ENCODE measurements around the gene COMT.

The COMT gene

DNA sequence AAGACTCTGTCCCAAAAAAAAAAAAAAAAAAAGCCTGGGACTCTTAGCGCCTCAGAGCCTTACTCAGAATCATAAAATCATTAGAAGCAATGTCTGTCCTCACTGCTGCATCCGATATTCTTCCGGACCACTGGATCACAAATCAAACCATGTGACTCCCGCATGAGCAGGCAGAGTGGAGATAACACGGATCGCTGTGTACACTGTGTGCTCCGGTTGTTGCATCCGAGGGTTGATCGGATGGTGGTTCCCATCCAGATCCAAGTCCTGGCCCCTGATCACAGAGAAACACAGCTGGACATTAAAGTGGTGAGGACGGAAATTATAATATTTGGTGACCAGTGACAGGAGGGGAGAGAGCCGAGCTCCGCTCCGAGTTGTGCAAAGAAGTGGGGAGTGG, 9.8 kb downstream of the COMT start:
- DNase-seq (ENCODE audit: insufficient read length, low spot score) (no peak), FAIRE-seq (no peak)

DNA sequence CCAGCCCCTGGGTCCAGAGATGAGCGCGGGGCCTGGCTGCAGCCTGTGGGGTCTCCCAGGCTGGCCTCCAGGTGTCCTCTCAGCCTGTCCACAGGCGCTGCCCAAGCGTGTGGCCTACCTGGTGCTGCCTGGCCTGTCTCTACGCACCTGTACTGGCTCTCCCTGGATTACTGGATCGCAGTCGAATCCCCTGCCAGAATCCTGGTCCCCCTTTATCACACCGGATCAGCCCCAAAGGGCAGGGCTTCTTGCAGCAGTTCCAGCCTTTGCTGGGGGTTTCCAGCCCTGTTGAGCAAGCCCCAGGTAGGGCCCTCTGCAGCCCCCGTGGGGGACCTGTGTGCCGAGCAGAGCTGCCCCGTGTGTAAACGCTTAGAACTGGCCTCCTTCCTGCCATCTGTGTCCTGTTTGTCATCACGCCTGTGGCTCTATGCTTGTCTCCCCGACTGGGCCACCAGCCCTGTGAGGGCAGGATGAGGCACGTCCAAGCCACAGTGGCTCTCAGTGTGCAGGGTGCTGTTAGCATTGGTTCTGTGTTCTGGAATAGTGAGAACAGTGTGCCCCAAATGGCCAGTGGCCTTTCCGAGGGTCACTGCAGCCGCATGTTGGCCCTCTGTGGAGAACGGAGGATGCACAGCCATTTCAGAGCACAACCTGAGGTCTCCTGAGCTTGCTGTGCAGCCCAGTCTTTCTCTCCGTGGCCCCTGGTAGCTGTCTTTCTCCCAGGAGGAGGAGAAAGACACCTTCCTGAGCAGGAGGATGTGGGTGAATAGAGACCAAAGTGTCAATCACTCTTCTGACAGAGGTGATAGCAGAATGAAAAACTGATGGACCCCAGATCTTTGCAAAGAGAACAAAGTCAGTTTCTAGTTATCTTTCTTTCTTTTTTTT, 13.9 kb downstream of the COMT start:
- DNase-seq (ENCODE audit: insufficient read length, low spot score) (no peak), FAIRE-seq (no peak)

DNA sequence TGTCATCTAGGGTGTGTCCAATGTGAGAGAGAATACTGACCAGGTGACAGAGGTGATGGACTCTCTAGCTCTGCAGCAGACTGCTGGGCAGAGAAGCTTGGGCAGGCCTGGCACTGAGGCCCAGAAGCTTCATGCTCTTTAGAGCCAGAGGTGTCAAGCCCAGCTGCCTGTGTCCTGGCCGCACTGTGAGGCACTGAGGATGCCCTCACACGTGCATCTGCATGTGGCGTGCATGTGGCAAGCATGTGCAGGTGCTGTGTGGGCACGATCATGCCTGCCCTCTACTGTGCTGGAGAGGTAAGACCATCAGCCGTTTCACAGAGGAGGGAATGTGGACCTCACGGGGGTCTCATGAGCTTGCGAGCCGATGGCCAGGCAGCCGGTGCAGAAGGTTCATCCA, 15.9 kb downstream of the COMT start:
- DNase-seq (ENCODE audit: insufficient read length, low spot score) (no peak), FAIRE-seq (no peak)

DNA sequence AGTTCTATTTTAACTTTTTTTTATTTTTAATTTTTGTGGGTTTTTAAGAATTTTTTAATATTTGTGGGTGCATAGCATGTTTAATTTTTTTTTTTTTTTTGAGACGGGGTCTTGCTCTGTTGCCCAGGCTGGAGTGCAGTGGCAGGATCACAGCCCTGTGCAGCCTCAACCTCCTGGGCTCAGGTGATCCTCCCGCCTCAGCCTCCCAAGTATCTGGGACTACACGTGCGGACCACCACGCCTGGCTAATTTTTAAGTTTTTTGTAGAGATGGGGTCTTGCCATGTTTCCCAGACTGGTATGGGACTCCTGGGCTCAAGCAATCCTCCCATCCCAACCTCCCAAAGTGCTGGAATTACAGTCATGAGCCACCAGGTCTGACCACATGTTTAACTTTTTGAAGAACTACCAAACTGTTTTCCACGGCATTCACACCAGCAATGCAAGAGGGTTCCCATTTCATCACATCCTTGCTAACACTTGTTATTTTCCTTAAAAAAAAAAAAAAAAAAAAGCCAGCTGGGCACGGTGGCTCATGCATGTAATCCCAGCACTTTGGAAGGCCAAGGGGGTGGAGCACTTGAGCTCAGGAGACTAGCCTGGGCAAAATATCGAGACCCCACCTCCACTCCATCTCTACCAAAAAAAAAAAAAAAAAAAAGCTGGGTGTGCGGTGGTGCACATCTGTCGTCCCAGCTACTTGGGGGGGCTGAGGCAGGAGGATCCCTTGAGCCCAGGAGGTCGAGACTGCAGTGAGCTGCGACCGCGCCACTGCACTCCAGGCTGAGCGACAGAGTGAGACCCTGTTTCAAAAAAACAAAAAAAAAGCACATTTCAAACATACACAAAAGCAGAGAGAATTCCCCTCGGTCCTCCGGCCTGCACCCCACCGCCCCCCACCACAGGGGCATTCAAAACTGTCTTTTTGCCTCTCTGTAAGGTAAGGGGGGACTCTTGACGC, 16.8 kb downstream of the COMT start:
- FAIRE-seq: no peak
- DNase-seq (ENCODE audit: insufficient read length, low spot score): no peak

DNA sequence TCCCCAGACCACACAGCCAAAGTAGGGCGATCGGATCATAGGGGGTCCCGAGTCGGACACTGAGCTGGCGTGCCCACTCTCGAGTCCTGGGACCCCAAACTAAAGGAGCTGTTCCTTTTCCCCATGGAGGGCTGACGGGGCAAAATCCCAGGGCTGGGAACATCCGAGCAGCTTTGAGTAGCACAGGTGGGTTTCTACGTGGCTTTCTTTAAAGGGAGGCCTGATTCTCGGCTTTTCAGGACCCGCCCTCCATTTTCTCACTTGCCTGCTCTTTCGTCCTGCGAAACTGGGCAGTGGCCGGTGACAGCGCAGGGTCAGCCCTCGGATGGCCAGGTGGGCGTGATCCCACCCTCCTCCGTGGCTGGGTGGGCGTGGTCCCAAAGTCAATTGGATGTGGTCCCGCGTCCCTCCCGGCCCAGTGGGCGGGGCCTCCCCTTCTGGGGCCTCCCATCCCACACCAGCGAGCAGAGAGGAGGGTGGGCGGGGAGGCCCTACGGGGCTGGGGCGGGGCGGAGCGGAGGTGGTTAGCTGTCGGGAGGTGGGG, 17.5 kb downstream of the COMT start:
- DNase-seq (ENCODE audit: insufficient read length, low spot score): no peak
- no peak for FAIRE-seq

DNA sequence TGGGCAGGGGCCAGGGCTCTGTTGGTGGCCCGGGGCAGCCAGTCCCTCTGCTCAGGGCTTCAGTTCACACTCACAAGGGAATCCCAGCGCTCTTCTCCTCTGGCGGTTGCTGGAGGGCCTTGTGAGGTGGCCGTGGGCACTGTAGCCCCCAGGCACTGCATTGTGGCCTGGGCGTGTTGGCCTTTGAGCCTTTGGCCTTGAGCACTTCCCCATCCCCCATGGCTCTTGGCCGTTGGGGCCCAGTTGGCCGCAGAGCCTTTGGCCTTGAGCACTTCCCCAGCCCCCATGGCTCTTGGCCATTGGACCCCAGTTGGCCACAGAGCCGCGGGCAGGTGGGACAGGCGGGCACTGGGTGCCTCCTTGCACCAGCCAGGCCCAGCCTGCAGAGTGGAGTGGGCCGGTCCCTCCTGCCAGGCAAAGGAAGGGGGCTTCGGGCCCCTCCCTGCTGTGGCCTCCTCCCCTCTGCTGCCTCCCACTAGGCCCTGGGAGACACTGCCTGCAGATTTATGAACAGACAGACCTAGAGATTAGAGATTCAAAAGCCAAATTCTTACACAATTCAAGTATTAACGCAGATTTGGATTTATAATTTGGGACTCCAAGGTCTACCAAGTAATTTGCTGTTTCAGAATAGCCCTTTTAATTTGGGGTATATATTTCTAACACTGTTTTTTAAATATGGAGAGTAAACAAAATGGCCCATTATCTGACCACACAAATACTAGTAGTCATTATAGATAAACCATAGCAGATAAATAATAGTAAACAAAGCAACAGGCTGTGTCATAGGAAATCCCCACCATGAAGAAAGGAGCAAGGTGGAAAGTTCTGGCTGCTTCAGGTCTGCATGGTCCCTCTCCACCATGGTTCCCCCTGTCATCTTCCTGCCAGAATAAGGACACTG, 18.3 kb downstream of the COMT start:
- FAIRE-seq (no peak), DNase-seq (ENCODE audit: insufficient read length, low spot score) (no peak)

DNA sequence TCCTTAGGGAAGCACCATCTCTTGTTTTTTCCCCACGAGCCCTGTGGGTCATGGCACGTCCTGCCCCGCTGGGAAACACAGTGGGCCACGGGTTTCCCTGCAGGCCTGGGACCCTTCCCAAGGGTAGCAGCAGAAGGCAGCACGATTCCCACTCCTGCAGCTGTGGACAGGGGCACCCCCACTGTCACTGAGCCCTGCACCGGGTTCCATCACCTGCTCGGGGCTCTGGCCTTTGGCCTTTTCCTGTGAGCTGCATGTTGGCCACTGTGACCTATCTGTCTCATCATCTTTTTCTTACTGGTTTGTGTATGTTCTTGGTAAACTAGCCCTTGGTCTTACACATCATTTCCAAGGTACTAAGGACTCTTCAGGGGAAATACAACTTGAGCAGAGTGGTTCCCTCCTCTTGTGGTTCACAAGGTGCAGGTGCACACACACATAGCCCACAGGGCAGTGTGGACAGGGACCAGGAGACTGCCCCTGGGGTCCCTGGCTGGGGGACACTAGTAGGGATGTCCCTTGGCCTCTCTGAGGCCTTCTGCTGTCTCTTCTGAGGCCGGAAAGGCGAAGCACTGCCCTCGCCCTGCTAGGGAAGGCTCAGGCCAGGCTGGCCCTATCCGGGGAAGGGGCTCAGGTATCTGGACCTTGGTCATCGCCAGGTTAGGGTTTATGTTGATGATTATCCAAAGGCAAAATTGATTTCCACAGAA, 19.1 kb downstream of the COMT start:
- no peak for DNase-seq (ENCODE audit: insufficient read length, low spot score)
- FAIRE-seq: no peak

DNA sequence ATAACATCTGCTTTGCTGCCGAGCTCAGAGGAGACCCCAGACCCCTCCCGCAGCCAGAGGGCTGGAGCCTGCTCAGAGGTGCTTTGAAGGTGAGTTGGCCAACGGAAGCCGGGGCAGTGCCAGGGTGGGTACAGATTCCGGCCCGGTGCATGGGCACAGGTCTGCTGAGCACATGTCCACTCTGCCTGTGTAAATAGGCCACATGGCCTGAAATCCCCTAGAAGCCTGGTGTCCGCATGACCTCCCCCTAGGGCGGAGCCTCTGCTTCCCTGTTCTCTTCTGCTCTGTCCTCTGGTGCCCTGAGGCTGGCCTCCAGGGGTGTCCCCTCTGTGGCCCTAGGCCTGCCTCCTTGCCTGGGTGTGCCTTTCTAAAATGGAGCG, 19.6 kb downstream of the COMT start:
- DNase-seq (ENCODE audit: insufficient read length, low spot score): no peak
- FAIRE-seq: no peak

DNA sequence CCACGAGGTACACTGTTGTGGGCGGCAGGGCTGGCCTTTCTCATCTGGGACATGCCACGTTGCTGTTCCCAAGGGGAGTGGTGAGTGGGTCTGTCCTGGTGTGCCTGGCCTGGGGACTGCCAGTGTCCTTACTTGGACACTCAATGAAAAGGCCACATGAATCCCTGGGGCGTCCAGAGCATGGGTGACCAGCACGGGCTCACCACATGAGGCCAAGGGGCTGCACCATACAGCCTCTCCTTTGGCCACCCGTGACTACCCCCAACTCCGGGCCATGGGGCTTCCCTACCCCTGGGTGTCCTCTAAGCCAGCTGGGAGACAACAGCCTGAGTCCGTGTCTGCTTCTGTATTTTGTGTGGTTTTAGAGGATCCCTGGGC, 20.3 kb downstream of the COMT start:
- FAIRE-seq: no peak
- no peak for DNase-seq (ENCODE audit: insufficient read length, low spot score)

DNA sequence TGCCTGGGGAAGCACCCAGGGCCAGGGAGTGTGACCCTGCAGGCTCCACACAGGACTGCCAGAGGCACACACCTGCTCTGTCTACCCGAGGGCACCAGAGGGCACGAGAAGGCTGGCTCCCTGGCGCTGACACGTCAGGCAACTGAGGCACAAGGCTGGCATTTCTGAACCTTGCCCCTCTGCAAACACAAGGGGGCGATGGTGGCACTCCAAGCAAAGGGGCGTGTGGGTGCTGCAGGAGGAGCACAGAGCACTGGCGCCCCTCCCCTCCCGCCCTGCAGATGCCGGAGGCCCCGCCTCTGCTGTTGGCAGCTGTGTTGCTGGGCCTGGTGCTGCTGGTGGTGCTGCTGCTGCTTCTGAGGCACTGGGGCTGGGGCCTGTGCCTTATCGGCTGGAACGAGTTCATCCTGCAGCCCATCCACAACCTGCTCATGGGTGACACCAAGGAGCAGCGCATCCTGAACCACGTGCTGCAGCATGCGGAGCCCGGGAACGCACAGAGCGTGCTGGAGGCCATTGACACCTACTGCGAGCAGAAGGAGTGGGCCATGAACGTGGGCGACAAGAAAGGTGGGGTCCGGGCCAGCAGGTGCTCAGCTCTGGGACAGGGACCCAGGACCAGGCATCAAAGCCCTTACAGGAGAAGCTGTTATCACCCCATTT, 20.8 kb downstream of the COMT start:
- FAIRE-seq (no peak), DNase-seq (ENCODE audit: insufficient read length, low spot score) (peak; percentile 70)

DNA sequence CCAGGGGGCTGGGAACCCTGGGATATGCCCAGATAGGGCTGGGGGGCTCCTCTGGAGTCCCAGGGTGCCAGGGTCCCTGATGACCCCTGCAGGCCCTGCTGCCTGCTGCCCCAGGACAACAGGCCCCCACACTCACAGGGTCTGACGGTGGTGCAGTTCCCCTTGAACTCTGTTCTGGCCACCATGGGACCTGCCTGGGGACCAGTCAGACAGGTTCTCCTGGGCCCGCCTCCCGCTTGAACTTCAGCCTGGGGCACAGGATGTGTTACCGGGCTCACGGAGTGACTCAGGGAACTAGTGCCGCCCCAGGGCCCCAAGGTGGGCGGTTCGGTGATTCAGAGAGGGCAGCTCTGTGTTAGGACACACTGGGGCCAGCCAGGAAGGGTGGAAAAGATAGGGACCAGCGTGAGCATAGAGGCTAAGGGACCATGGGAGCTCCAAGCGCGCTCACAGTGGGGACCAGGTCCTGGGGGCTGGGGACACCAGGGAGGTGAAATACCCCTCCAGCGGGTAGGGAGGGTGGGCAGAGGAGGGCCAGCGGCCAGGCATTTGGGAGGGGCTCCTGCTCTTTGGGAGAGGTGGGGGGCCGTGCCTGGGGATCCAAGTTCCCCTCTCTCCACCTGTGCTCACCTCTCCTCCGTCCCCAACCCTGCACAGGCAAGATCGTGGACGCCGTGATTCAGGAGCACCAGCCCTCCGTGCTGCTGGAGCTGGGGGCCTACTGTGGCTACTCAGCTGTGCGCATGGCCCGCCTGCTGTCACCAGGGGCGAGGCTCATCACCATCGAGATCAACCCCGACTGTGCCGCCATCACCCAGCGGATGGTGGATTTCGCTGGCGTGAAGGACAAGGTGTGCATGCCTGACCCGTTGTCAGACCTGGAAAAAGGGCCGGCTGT, 21.6 kb downstream of the COMT start:
- DNase-seq (ENCODE audit: insufficient read length, low spot score): no peak
- no peak for FAIRE-seq

DNA sequence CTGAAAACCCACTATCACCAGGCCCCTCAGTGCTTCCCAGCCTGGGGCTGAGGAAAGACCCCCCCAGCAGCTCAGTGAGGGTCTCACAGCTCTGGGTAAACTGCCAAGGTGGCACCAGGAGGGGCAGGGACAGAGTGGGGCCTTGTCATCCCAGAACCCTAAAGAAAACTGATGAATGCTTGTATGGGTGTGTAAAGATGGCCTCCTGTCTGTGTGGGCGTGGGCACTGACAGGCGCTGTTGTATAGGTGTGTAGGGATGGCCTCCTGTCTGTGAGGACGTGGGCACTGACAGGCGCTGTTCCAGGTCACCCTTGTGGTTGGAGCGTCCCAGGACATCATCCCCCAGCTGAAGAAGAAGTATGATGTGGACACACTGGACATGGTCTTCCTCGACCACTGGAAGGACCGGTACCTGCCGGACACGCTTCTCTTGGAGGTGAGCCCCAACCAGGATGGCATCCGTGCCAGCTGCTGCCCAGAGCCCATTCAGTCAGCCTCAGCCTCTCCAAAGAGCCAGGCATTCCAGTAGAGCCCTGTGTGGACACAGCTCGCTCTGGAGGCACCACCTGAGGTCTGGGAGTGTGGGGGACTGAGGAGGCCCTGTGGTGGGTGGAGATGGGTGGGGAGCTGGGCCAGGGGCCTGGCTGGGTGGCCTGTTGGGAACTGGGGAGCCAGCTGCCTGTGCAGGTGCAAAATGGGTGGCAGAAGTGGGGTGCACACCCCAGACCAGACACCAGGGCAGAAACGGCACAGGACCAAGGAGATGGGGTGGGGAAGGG, 22.5 kb downstream of the COMT start:
- DNase-seq (ENCODE audit: insufficient read length, low spot score) (no peak), FAIRE-seq (no peak)

DNA sequence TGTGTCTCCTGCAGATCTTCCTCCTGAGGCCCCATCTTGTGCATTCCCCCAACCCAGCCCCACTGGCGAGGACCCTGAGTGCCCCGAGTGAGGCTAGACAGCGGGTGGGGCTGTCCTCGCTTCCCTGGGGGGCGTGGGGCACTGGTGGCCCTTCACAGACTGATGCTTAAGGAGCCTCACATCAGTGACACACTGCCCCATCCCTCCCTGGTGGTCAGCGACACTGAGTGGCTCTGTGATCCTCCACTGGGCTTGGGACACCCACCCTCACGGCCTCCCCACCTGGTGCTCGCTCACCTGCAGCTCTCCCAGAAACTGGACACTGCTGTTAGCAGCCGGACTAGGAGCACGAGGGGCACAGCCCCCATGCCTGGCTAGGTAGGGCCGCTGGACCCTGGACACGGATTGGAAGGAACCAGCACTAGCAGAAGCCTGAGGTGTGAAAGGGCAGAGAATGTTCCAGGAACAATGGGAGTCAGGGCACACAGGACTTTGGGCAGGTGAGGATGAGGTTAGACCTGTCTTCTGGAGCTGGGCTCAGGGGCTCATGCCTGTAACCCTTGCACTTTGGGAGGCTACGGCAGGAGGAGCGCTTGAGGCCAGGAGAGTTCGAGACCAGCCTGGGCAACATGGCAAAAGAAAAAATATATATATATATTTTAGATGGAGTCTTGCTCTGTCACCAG, 23.3 kb downstream of the COMT start:
- FAIRE-seq: no peak

DNA sequence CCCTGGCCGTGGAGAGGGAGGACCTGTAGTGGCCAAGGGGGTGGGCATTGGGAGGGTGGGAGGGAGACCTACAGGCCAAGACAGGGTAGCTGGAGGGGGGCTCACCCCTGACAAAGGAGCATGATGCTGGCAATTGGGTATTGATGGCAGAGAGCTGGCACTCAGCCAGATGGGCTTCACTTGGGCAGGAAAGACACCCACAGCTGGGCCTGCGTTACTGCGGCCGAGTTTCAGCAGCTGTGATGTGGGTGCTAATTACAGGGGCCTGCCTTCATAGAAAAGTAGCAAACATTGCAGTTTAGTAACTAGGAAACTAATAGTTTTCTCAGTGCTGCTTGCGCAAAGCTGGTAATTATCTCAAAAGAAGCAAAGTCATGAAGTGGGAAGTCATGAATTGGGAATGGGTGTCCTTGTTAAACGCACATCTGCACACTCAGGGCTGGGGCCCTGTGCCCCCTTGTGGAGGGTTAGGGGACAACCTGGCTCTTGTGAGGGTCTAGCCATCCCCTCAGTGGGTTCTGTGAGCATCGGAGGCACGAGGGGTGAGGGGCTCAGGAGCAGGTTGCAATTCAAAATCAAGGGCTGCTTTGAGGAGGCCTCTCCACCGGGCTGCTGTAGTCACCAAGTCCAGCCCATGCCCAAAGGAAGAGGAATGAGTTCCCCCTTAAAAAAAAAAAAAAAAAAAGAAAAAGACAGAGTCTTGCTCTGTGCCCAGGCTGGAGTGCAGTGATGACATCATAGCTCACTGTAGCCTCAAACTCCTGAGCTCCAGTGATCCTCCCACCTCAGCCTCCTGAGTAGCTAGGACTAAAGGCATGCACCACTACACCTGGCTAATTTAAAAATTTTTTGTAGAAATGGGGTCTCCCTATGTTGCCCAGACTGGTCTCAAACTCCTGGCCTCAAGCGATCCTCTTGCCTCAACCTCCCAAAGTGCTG, 24.5 kb downstream of the COMT start:
- FAIRE-seq (no peak), DNase-seq (ENCODE audit: insufficient read length, low spot score) (no peak)

More for the DNA sequence above, 23.3 kb downstream of the COMT start:
- no peak for DNase-seq (ENCODE audit: insufficient read length, low spot score)

DNA sequence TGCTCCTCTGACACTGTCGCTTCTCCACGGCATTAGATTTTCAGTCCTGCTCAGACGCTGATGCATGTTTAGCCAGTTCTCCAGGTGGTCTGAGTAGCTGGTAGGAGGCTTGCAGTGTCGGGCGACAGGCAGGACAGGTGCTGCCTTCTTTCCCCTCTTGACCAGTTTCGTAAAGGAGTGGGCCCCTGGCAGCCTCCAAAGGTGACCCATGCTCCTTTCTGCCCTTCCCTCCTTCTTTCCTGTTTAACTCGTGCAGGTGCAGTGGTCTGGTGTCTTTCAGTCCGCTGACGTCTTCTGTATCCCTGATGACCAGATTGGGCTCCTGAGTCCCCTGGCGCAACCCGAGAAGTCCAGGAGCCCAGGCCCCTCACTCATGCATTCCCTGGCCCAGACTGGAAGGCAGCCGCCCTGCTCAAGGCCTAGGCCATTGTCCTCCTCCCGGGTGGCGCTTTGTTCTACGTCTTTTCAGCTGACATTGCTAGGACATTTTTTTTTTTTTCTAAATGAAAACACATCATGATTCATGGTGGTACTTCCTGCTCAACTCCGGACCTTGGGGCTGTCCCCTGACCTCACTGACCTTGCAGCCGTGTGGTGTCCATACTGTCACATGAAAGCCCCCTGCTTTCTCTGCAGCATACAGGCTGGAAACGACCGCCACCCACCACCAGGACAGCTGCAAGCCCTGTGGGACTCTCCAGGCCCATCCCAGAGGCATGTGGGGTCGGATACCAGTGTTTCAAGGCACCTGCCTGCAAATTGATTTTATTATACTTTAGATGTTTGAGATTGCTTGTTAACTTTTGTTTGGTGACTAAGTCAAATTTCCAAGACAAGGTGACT, 25.6 kb downstream of the COMT start:
- FAIRE-seq (no peak), DNase-seq (ENCODE audit: insufficient read length, low spot score) (no peak)
